OCI-LY3 (cell line): Measurements from ENCODE around the gene PTCHD1.

Source experiments
- EZH2phosphoT487 ChIP-seq: fragments of 200-600 bp; shearing (Covaris generic); IDR thresholded peaks from 2 replicates; pipeline ENCODE4 v1.6.1; 2018; ENCODE audit warnings: antibody characterized with exemption, mixed run types, low read depth
- TF ChIP-seq, protein P1 (sequence below): fragments of 200-600, 300-600 bp; sonication (generic); IDR thresholded peaks from 2 replicates; pipeline ENCODE4 v1.5.1; 2014; ENCODE audit warnings: antibody characterized with exemption, low read length, low read depth

DNA sequence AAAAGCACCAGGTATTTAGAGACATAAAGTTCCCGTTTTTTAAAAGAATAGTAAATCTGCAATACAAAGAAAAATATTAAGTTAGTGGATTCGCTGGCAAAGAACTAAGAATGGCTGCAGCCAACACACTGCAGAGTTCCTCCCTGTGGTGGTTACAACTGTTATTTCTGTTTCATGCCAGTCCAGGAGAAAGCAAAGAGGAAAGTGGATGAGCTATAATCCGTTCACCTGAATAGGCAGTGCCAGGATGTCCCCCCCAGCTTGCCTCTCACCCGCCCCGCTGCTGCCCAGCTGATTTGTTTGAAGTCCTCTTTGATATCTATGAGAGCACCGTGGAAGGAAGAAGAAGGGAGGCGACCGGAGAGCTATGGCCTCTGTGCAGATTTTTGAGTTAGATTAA is 63.9 kb downstream of the PTCHD1 start:
- TF ChIP-seq, protein P1, sequence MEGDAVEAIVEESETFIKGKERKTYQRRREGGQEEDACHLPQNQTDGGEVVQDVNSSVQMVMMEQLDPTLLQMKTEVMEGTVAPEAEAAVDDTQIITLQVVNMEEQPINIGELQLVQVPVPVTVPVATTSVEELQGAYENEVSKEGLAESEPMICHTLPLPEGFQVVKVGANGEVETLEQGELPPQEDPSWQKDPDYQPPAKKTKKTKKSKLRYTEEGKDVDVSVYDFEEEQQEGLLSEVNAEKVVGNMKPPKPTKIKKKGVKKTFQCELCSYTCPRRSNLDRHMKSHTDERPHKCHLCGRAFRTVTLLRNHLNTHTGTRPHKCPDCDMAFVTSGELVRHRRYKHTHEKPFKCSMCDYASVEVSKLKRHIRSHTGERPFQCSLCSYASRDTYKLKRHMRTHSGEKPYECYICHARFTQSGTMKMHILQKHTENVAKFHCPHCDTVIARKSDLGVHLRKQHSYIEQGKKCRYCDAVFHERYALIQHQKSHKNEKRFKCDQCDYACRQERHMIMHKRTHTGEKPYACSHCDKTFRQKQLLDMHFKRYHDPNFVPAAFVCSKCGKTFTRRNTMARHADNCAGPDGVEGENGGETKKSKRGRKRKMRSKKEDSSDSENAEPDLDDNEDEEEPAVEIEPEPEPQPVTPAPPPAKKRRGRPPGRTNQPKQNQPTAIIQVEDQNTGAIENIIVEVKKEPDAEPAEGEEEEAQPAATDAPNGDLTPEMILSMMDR: no peak
- TF ChIP-seq EZH2phosphoT487: no peak
